ENCODE data around the gene STK32C.

DNA sequence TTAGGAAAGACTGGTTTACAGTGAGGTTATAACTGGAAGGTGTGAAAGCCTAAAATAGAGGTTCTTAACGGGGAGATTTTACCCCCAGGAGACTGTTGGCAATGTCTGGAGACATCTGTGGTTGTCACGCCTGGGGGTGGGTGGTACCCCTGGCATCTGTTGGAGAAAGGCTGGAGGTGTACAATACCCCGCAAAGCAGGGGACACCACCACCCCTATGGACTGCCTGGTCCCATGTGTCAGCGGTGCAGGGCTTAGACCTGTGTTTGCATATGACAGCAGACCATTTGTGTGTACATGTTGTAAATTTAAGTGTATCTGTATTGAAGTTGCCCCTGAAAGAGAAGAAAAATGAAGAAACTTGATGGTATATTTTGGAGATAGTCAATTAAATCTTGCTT is 34.0 kb upstream of the STK32C start:
- TF ChIP-seq POLR2A (IDR thresholded peaks at IDR 0.05): no peak
- TF ChIP-seq, protein P1, sequence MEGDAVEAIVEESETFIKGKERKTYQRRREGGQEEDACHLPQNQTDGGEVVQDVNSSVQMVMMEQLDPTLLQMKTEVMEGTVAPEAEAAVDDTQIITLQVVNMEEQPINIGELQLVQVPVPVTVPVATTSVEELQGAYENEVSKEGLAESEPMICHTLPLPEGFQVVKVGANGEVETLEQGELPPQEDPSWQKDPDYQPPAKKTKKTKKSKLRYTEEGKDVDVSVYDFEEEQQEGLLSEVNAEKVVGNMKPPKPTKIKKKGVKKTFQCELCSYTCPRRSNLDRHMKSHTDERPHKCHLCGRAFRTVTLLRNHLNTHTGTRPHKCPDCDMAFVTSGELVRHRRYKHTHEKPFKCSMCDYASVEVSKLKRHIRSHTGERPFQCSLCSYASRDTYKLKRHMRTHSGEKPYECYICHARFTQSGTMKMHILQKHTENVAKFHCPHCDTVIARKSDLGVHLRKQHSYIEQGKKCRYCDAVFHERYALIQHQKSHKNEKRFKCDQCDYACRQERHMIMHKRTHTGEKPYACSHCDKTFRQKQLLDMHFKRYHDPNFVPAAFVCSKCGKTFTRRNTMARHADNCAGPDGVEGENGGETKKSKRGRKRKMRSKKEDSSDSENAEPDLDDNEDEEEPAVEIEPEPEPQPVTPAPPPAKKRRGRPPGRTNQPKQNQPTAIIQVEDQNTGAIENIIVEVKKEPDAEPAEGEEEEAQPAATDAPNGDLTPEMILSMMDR (IDR thresholded peaks at IDR 0.05): no peak

Data from right lobe of liver (tissue), 4 donors.